ENCODE results near the gene CENPB. TPM values are rescaled to one million over a fixed set of nuclear protein-coding genes. Genes with fewer than 3 reads are reported as not detected.
A peak's percentile ranks its signal among the peaks of the same experiment; 100 is the strongest.
"Not testable (repeated sequence)": the region's sequence is repeated elsewhere in the genome, so short reads cannot be mapped to it uniquely, and the experiment has no call there.

Gene CENPB
- 1 to 10 TPM; 1.0 to 1.7 (median 1.1) TPM for polyA plus RNA-seq

- no peaks in the 10 kb centered on the region for H3K9me3 Mint-ChIP-seq
- H3K4me3 Mint-ChIP-seq: peak within 1 kb of the TSS; percentile 81 to 86 (median 82)
- H3K36me3 Mint-ChIP-seq: no peaks in the 10 kb centered on the region
- DNase-seq: peak; percentile 92 to 93 (median 93)
- H3K4me1 Mint-ChIP-seq: peaks cover 36 to 41% of the 10 kb centered on the region in 2 donors
- peak within 1 kb of the TSS; percentile 62 to 90 (median 86) for H3K27ac Mint-ChIP-seq
- peaks cover 2 to 6% (median 2%) of the 10 kb centered on the region in 3 donors for H3K27me3 Mint-ChIP-seq (ENCODE audit: low read depth in 3 of 3)
These were observed at the start of gene CENPB for GRCh38 chr20:3786665-3787323. Gene CENPB (minus strand): TSS chr20:3786740. CDS start chr20:3786483, 257 bp downstream.

DNA sequence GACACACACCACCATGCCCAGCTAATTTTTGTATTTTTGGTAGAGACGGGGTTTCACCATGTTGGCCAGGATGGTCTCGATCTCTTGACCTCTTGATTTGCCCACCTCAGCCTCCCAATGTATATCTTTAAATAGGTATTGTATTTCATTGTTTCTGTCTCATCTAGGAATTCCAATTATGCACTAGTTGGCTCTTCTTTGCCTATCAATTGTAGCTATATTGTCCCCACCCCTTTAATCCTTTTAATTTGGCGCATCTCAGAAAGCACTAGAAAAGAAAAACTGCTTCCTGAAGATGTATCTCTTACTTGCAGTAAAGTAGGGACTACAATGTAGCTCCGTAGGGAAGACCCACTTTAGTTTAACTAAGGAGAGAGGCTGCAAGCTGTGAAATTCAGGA, 49.6 kb upstream of the CENPB start:
- H3K9me3 Mint-ChIP-seq: no peaks in the 10 kb centered on the region
- no peak for DNase-seq
- peaks cover 0 to 7% (median 0%) of the 10 kb centered on the region in 3 donors for H3K36me3 Mint-ChIP-seq
- H3K27ac Mint-ChIP-seq: no peak overlapping the region
- H3K4me3 Mint-ChIP-seq: no peak overlapping the region
- H3K27me3 Mint-ChIP-seq (ENCODE audit: low read depth in 3 of 3): peaks cover 0 to 2% (median 0%) of the 10 kb centered on the region in 3 donors
- H3K4me1 Mint-ChIP-seq: no peaks in the 10 kb centered on the region

- peaks cover 4 to 12% of the 10 kb centered on the region in 2 donors for H3K4me1 Mint-ChIP-seq
- H3K27me3 Mint-ChIP-seq (ENCODE audit: low read depth in 3 of 3); H3K36me3 Mint-ChIP-seq; H3K9me3 Mint-ChIP-seq; H3K27ac Mint-ChIP-seq; H3K4me3 Mint-ChIP-seq; DNase-seq: not testable (repeated sequence)
These were observed 43.4 kb upstream of the CENPB start for GRCh38 chr20:3829891-3830290.

- Mint-ChIP-seq H3K36me3 (peaks cover 0 to 4% (median 3%) of the 10 kb centered on the region in 3 donors), H3K4me3 (no peak overlapping the region), H3K9me3 (no peaks in the 10 kb centered on the region), H3K27me3 (ENCODE audit: low read depth in 3 of 3) (peaks cover 0 to 2% (median 0%) of the 10 kb centered on the region in 3 donors), H3K27ac (no peak overlapping the region), H3K4me1 (peaks cover 4 to 12% of the 10 kb centered on the region in 2 donors)
- DNase-seq: no peak
These were observed 42.3 kb upstream of the CENPB start for GRCh38 chr20:3828798-3829197.

- Mint-ChIP-seq H3K9me3 (no peaks in the 10 kb centered on the region), H3K4me3 (no peak overlapping the region), H3K27ac (peak overlapping the region in 4 of 6 donors; percentile 40 to 70 (median 57)), H3K4me1 (peaks cover 10 to 20% of the 10 kb centered on the region in 2 donors), H3K36me3 (peaks cover 7 to 11% (median 10%) of the 10 kb centered on the region in 3 donors), H3K27me3 (ENCODE audit: low read depth in 3 of 3) (peaks cover 0 to 7% (median 0%) of the 10 kb centered on the region in 3 donors)
- DNase-seq: no peak
These were observed 39.9 kb upstream of the CENPB start for GRCh38 chr20:3826420-3826819.

DNA sequence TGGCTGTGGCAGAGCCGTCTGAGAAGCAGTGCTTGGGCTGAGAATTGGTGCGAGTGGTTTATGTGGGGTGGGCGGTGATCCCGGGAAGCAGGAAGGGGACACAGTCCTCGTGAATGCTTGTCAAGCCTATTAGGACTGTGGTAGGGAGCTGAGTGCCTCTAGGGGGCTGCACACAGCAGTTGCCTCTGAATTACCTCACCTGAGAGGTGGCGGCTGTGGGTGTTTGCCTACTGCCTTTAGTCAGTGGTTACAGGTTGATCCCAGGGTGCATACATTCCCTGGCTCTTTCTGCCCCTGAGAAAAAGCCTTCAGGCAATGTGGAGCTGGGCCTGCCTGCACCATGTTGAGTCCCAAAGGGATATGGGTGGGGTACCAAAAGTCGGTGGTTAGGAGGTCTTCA, 39.0 kb upstream of the CENPB start:
- no peak overlapping the region for H3K4me3 Mint-ChIP-seq
- peaks cover 18 to 29% of the 10 kb centered on the region in 2 donors for H3K4me1 Mint-ChIP-seq
- peaks cover 7 to 10% (median 9%) of the 10 kb centered on the region in 3 donors for H3K36me3 Mint-ChIP-seq
- no peak overlapping the region for H3K27ac Mint-ChIP-seq
- H3K9me3 Mint-ChIP-seq: no peaks in the 10 kb centered on the region
- DNase-seq: no peak
- peaks cover 3 to 7% (median 7%) of the 10 kb centered on the region in 3 donors for H3K27me3 Mint-ChIP-seq (ENCODE audit: low read depth in 3 of 3)

DNA sequence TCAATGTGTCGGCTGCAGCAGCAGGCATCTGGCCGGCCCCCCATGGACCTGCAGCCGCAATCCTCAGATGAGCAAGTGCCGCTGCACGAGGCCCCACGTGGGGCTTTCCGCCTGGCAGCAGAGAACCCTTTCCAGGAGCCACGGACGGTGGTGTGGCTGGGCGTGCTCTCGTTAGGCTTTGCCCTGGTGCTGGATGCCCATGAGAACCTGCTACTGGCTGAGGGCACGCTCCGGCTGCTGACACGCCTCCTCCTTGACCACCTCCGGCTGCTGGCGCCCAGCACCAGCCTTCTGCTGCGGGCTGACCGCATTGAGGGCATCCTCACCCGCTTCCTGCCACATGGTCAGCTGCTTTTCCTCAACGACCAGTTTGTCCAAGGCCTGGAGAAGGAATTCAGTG, 37.3 kb upstream of the CENPB start:
- no peak for DNase-seq
- H3K9me3 Mint-ChIP-seq: no peaks in the 10 kb centered on the region
- peaks cover 7 to 10% (median 7%) of the 10 kb centered on the region in 3 donors for H3K36me3 Mint-ChIP-seq
- H3K27me3 Mint-ChIP-seq (ENCODE audit: low read depth in 3 of 3): peaks cover 6 to 9% (median 8%) of the 10 kb centered on the region in 3 donors
- no peak overlapping the region for H3K27ac Mint-ChIP-seq
- H3K4me3 Mint-ChIP-seq: no peak overlapping the region
- peaks cover 29 to 37% of the 10 kb centered on the region in 2 donors for H3K4me1 Mint-ChIP-seq

DNA sequence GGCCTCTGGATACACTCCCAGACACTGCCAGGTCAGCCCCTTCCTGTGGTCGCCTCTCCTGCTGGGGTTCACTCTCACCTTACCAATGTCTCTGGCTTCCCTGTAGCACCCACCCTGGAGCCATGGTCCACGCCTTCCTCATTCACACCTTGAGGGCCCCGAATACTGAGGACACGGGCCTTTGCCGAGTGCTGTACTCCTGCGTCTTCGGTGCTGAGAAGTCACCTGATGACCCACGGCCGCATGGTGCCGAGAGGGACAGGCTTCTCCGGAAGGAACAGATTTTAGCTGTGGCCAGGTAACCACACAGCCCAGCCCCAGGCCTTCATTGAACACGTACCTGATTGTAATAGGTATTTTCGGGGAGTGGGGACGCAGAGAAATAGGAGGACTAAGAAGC, 35.5 kb upstream of the CENPB start:
- DNase-seq: no peak
- peak overlapping the region; percentile 94 to 99 (median 98) for H3K27ac Mint-ChIP-seq
- peak overlapping the region; percentile 82 to 96 (median 91) for H3K4me3 Mint-ChIP-seq
- H3K9me3 Mint-ChIP-seq: no peaks in the 10 kb centered on the region
- peaks cover 6 to 9% (median 8%) of the 10 kb centered on the region in 3 donors for H3K27me3 Mint-ChIP-seq (ENCODE audit: low read depth in 3 of 3)
- peaks cover 7 to 9% (median 7%) of the 10 kb centered on the region in 3 donors for H3K36me3 Mint-ChIP-seq
- H3K4me1 Mint-ChIP-seq: peaks cover 46 to 53% of the 10 kb centered on the region in 2 donors

DNA sequence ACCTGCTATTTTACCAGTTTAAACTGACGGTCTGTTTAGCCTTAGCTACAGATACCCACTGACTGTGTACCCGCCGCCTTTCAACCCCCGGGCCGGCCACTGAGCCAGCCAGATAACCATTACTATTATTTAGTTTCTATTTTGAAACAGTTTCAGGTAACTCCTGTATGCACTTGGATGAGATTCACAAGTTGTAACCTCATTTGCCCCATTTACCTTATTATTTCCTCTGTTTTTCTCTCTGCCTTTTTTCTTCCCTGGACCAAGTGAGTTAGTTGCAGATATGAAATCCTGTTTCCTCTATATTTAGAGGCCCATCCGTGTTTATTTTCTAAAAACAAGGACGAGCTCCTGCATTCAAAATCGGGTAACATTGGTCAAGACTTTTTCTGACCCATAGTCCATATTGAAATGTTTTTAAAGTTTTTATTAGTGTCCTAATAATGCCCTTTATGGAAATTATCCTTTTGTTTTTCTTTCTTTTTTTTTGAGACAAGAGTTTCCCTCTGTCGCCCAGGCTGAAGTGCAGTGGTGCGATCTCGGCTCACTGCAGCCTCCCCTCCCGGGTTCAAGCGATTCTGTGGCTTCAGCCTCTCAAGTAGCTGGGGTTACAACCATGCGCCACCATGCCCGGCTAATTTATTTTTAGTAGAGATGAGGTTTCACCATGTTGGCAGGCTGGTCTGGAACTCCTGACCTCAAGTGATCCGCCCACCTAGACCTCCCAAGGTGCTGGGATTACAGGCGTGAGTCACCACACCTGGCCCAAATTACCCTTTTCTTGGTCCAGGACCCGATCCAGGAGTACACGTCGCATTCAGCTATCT, 34.6 kb upstream of the CENPB start:
- Mint-ChIP-seq H3K4me3 (peak overlapping the region; percentile 82 to 96 (median 91)), H3K4me1 (peaks cover 49 to 53% of the 10 kb centered on the region in 2 donors), H3K27ac (peak overlapping the region; percentile 94 to 99 (median 98)), H3K9me3 (no peaks in the 10 kb centered on the region), H3K36me3 (peaks cover 7% of the 10 kb centered on the region in 3 donors), H3K27me3 (ENCODE audit: low read depth in 3 of 3) (peaks cover 8 to 9% (median 8%) of the 10 kb centered on the region in 3 donors)
- no peak for DNase-seq

DNA sequence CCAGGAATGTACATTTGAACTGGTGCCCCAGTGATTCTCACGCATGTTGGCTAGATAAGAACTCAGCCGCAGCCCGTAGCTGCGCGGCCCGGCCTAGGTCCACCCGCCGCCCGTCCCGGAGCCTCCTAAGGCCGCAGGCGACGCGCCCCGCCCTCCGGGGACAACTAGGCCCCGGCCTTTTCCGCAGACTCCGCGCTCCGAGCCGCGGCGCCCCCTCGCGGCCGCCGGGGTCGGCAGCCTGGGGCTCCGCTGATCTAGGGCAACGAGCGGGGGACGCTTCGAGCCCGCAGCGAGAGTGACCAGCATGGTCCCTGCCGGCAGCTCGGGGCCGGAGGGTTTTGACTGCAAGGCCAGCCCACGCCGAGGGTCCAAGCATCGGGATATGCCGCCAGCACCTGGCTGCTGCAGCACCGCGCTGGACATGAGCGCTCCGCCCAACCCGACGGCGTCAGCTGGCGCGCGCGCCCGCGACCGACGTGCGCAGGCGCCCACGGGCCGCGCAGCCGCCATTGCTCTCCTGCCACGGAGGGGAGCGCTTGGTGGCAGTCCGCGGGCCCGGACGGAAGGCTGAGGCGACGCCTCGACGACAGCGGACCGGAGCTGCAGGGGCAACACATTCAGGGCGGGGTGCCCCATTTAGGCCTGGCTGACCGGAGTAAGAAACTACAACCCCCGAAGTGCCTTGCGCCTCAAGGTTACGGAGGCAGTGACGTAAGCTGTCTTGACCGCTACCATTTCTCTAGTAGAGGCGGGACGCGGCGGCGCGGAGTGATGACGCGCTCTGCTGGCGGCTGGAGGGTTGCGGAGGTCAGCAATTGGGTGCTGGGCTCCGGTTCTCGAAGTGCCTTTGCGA, 33.7 kb upstream of the CENPB start, which contains the start of gene AP5S1:
AP5S1 (plus strand) TSS at position 500 of the 853 bp plus-strand sequence. CDS start 1,571 bp downstream, outside the sequence.
- H3K4me3 Mint-ChIP-seq: peak within 1 kb of the TSS; percentile 82 to 96 (median 91)
- peak within 1 kb of the TSS; percentile 94 to 99 (median 98) for H3K27ac Mint-ChIP-seq
- H3K27me3 Mint-ChIP-seq (ENCODE audit: low read depth in 3 of 3): peaks cover 9 to 11% (median 10%) of the 10 kb centered on the region in 3 donors
- peaks cover 57 to 60% of the 10 kb centered on the region in 2 donors for H3K4me1 Mint-ChIP-seq
- peak; percentile 95 to 96 (median 96) for DNase-seq
- peaks cover 7% of the 10 kb centered on the region in 3 donors for H3K36me3 Mint-ChIP-seq
- no peaks in the 10 kb centered on the region for H3K9me3 Mint-ChIP-seq

DNA sequence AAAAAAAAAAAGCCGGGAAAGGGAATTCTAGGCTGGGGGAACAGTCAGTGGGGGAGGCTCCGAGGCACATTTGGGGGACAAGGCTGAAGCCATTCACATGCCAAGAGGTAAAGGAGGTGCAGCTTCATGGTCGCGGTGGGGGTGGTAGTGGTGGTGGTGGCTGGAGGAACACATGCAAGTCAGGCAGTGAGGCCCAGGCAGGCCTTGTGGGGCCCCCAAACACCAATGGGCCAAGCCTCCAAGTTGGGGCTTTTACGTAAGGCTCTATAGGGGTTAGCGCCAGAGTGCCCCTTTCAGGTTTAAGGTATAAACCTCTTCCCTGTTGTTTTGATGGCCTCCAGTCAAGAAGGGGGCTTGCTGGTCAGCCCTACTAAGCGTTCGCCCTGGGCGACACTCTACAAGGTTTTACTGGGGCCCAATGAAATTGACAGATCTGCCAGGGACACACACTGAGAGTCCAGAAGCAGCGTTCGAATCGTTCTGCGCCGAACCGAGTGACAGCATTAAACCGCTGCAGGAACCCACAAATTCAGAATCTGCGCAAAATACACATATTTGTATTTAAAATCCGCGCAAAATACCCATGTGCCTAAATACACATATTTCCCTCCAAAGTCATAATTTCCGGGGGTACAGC, 33.0 kb upstream of the CENPB start:
- peak overlapping the region; percentile 87 to 98 (median 92) for H3K27ac Mint-ChIP-seq
- H3K9me3 Mint-ChIP-seq: no peaks in the 10 kb centered on the region
- peaks cover 7% of the 10 kb centered on the region in 3 donors for H3K36me3 Mint-ChIP-seq
- H3K27me3 Mint-ChIP-seq (ENCODE audit: low read depth in 3 of 3): peaks cover 7 to 11% (median 10%) of the 10 kb centered on the region in 3 donors
- peak overlapping the region; percentile 78 to 96 (median 90) for H3K4me3 Mint-ChIP-seq
- no peak for DNase-seq
- peaks cover 64 to 65% of the 10 kb centered on the region in 2 donors for H3K4me1 Mint-ChIP-seq

GRCh38 chr20:3818155-3819151, 31.9 kb upstream of the CENPB start:
- H3K36me3 Mint-ChIP-seq: peaks cover 7% of the 10 kb centered on the region in 3 donors
- DNase-seq: no peak
- H3K4me3 Mint-ChIP-seq: peak overlapping the region; percentile 27 to 96 (median 46)
- peak overlapping the region; percentile 14 to 94 (median 73) for H3K27ac Mint-ChIP-seq
- H3K27me3 Mint-ChIP-seq (ENCODE audit: low read depth in 3 of 3): peaks cover 7 to 13% (median 13%) of the 10 kb centered on the region in 3 donors
- peaks cover 70 to 74% of the 10 kb centered on the region in 2 donors for H3K4me1 Mint-ChIP-seq
- H3K9me3 Mint-ChIP-seq: no peaks in the 10 kb centered on the region
